Activated gamma-delta T cell treated with Interleukin-2 at 50 U/mL for 16 hours (primary cell): ENCODE measurements around the gene CATSPERB.
"Not testable (repeated sequence)": the region's sequence is repeated elsewhere in the genome, so short reads cannot be mapped to it uniquely, and the experiment has no call there.

ENCODE experiments used
- DNase-seq: peaks from one replicate; pipeline ENCODE4 v3.0.0-alpha.2; 2020

The CATSPERB gene

GRCh38 chr14:91731986-91732385 lies at the start of gene CATSPERB:
Gene CATSPERB (minus strand): TSS chr14:91732086. CDS start chr14:91729479, 2,607 bp downstream.
- no peak for DNase-seq

- no peak for DNase-seq
Measured at GRCh38 chr14:91780452-91780851, 48.6 kb upstream of the CATSPERB start.

- DNase-seq: no peak
Measured at GRCh38 chr14:91778217-91778616, 46.3 kb upstream of the CATSPERB start.

- no peak for DNase-seq
Measured at GRCh38 chr14:91774140-91775096, 42.5 kb upstream of the CATSPERB start.

- no peak for DNase-seq
Measured at GRCh38 chr14:91770185-91770584, 38.3 kb upstream of the CATSPERB start.

- no peak for DNase-seq
Measured at GRCh38 chr14:91755570-91756295, 23.8 kb upstream of the CATSPERB start.

- no peak for DNase-seq
Measured at GRCh38 chr14:91754819-91755218, 22.9 kb upstream of the CATSPERB start.

- DNase-seq: no peak
Measured at GRCh38 chr14:91754185-91754584, 22.3 kb upstream of the CATSPERB start.

- DNase-seq: no peak
Measured at GRCh38 chr14:91753501-91754128, 21.7 kb upstream of the CATSPERB start.

GRCh38 chr14:91752961-91753360 lies 21.1 kb upstream of the CATSPERB start:
- no peak for DNase-seq

GRCh38 chr14:91751719-91752118 lies 19.8 kb upstream of the CATSPERB start:
- no peak for DNase-seq

GRCh38 chr14:91750634-91751198 lies 18.8 kb upstream of the CATSPERB start:
- no peak for DNase-seq

GRCh38 chr14:91749868-91750267 lies 18.0 kb upstream of the CATSPERB start:
- DNase-seq: no peak

- no peak for DNase-seq
Measured at GRCh38 chr14:91748049-91748448, 16.2 kb upstream of the CATSPERB start.

- no peak for DNase-seq
Measured at GRCh38 chr14:91745344-91745743, 13.5 kb upstream of the CATSPERB start.

GRCh38 chr14:91744068-91744480 lies 12.2 kb upstream of the CATSPERB start:
- DNase-seq: no peak

- DNase-seq: no peak
Measured at GRCh38 chr14:91743305-91743653, 11.4 kb upstream of the CATSPERB start.

GRCh38 chr14:91742621-91743304 lies 10.9 kb upstream of the CATSPERB start:
- no peak for DNase-seq

GRCh38 chr14:91739867-91740266 lies 8.0 kb upstream of the CATSPERB start:
- not testable (repeated sequence) for DNase-seq

- no peak for DNase-seq
Measured at GRCh38 chr14:91737619-91738018, 5.7 kb upstream of the CATSPERB start.

GRCh38 chr14:91732859-91733477 lies 1.1 kb upstream of the CATSPERB start:
- no peak for DNase-seq

- DNase-seq: no peak
Measured at GRCh38 chr14:91732439-91732838, 553 bp upstream of the CATSPERB start.
